Transverse colon (tissue), 4 donors: Measurements from ENCODE around the gene ATOSB.

Experiments
- EP300 ChIP-seq: sonication (generic); formaldehyde crosslinking; IDR thresholded peaks from one replicate; pipeline ENCODE4 v1.6.1; 2017; ENCODE audit warnings: antibody characterized with exemption, low read depth
- POLR2A ChIP-seq: fragments of 450-650 bp; IDR thresholded peaks from one replicate; pipeline ENCODE4 v1.6.1; 2016; ENCODE audit warnings: antibody characterized with exemption, mild to moderate bottlenecking, moderate library complexity
- POLR2AphosphoS5 ChIP-seq, 3 donors: sonication (generic); formaldehyde crosslinking; IDR thresholded peaks; one replicate each; pipeline ENCODE4 v1.6.1; 2016; ENCODE audit warnings: antibody characterized with exemption in 3 of 3
- TF ChIP-seq, protein P1 (sequence below), 5 experiments: fragments of 200-600 bp in 3 of 5; fragments of 450-650 bp in 2 of 5; sonication (generic) in 3 of 5; IDR thresholded peaks; 1 replicate in 2 of 5; 2 replicates in 3 of 5; pipeline ENCODE4 v1.5.1; 2016 to 2017; ENCODE audit warnings: antibody characterized with exemption in 5 of 5, inconsistent platforms in 3 of 5, mild to moderate bottlenecking in 2 of 5, moderate library complexity in 1 of 5

DNA sequence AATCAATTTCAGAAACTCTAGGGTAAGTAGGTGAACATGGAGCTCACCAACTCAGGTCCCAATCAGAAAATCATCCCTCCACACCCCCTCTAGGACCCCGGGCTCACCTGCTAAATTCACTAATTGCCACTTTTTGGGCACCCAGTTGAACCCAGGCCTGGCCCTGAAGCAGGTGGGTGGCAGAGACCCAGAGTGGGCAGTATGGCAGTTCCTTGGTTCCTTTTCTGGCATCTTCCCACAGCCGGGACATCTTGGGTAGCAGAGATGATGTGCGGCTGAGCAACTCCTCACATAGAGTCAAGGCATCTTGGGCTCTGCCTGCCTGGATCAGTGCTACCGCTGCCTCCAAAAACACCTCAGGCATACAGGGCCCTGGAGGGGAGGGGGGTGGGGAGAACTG lies 40.3 kb downstream of the ATOSB start:
- TF ChIP-seq POLR2A (no peak), EP300 (no peak), POLR2AphosphoS5 (IDR thresholded peaks at IDR 0.05) (no peak)
- TF ChIP-seq, protein P1, sequence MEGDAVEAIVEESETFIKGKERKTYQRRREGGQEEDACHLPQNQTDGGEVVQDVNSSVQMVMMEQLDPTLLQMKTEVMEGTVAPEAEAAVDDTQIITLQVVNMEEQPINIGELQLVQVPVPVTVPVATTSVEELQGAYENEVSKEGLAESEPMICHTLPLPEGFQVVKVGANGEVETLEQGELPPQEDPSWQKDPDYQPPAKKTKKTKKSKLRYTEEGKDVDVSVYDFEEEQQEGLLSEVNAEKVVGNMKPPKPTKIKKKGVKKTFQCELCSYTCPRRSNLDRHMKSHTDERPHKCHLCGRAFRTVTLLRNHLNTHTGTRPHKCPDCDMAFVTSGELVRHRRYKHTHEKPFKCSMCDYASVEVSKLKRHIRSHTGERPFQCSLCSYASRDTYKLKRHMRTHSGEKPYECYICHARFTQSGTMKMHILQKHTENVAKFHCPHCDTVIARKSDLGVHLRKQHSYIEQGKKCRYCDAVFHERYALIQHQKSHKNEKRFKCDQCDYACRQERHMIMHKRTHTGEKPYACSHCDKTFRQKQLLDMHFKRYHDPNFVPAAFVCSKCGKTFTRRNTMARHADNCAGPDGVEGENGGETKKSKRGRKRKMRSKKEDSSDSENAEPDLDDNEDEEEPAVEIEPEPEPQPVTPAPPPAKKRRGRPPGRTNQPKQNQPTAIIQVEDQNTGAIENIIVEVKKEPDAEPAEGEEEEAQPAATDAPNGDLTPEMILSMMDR (IDR thresholded peaks at IDR 0.05), result no peak
